ENCODE results near the gene RNF6.

DNA sequence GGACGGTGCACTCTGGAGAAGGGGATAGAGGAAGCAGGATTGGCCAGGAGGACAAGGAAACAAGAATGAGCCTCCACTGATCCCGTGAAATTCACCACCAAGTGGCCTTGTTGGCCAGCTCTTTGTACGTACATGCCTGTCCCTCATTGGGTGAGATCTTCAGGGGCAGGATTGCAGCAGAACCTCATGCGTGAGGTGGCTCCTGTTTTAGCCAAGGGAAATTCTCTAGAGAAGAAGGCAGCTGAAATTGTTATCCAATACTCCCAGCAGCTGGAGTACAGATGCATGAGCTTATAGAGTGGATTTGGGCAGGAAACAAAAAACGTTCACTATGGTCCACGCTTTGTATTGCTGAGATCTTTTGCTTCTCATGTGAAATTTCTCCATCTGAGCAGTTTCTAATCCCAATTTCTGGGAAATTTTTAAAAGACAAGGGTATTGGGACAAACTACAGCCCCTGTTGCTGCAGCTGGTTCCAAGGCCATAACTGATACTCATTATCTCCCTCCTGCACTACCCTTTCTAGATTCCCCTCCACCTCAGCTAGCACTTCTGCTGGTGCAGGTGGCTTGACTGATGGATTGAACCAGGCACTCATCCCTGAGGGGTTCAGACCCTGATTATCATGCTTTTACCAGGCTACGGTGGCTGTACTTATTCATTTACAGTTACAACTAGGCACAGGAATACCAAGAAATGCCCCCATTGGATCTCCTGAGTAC is 3.9 kb upstream of the RNF6 start:
- TF ChIP-seq, protein P1, sequence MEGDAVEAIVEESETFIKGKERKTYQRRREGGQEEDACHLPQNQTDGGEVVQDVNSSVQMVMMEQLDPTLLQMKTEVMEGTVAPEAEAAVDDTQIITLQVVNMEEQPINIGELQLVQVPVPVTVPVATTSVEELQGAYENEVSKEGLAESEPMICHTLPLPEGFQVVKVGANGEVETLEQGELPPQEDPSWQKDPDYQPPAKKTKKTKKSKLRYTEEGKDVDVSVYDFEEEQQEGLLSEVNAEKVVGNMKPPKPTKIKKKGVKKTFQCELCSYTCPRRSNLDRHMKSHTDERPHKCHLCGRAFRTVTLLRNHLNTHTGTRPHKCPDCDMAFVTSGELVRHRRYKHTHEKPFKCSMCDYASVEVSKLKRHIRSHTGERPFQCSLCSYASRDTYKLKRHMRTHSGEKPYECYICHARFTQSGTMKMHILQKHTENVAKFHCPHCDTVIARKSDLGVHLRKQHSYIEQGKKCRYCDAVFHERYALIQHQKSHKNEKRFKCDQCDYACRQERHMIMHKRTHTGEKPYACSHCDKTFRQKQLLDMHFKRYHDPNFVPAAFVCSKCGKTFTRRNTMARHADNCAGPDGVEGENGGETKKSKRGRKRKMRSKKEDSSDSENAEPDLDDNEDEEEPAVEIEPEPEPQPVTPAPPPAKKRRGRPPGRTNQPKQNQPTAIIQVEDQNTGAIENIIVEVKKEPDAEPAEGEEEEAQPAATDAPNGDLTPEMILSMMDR (conservative IDR thresholded peaks at IDR 0.05; ENCODE audit: low read depth, low read length) = no peak
- no peak for TF ChIP-seq EZH2 (IDR thresholded peaks at IDR 0.05; ENCODE audit: low read length, unreplicated experiment)
- no peak for TF ChIP-seq EZH2phosphoT487 (IDR thresholded peaks at IDR 0.05; ENCODE audit: borderline replicate concordance, low read length)

Measured in PC-3 (cell line).